Measurements from ENCODE around the gene LAMC2.

DNA sequence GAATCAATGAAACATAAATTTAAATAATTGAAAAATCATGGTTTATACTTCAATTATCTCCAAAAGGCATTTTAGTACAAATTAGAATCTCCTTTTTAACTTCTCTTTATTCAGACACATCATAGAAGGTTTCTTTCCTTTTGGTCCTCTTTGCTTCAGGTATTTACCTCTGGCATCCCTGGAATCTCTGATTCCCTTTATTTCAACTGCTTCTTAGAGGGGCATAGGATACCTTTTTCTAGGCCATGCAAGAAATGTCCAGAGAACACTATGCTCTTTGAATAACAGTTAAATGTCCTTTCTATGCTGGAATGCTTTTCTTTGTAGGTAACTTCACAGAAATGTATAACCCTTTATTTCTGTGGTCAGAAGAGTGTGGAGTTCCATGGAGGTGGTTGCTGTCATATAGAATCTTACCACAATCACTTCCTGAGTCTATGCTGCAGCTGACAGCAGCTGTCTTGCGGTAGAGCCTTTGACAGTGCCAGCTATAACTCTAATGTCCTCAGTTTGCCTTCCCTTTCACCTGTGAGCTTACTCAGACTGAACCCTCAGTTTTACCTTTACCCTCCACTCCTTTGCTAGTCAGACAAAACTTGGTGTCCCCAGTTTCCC is 8.6 kb downstream of the LAMC2 start:
- TF ChIP-seq EZH2 (IDR thresholded peaks at IDR 0.05; ENCODE audit: insufficient read depth, poor library complexity, severe bottlenecking) (no peak), EZH2phosphoT487 (IDR thresholded peaks at IDR 0.05; ENCODE audit: insufficient read depth, low read depth) (no peak)
